ENCODE results near the gene SSNA1.
"Not testable (repeated sequence)": the region's sequence is repeated elsewhere in the genome, so short reads cannot be mapped to it uniquely, and the experiment has no call there.

Gene SSNA1

GRCh38 chr9:137234055-137234697 lies 45.7 kb downstream of the SSNA1 start:
- no peak for DNase-seq

GRCh38 chr9:137234758-137235423 lies 46.4 kb downstream of the SSNA1 start:
- no peak for DNase-seq

GRCh38 chr9:137235424-137236237 lies 47.2 kb downstream of the SSNA1 start:
- DNase-seq: no peak

- DNase-seq: peak; percentile 92
Observed at GRCh38 chr9:137236238-137236935, 47.9 kb downstream of the SSNA1 start.

DNA sequence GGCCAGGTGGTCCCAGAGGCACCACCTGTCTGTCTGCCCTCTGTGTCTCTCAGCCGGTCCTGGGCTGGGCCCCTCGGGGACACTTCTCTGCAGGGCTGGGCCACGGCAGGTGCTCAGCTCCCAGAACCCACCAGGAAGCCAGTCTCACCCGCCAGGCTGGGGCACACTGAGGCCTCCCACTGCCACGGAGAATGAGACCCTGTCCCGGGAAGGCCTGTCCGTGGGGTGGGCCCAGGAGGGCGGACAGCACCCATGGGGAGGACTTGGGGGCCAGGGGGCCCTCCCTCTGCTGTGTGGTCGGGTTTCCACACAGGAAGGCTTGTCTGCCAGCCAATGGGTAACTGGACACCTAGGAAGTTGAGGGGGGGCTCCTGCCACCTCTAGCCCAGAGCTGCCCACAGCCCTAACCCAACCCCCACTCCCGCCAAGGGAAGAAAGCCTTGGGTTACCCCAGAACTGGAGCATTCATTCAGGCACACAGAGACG lies 48.5 kb downstream of the SSNA1 start:
- no peak for DNase-seq

- no peak for DNase-seq
Observed at GRCh38 chr9:137237759-137238726, 49.6 kb downstream of the SSNA1 start.

- not testable (repeated sequence) for DNase-seq
Observed at GRCh38 chr9:137239541-137240200, 51.2 kb downstream of the SSNA1 start.
